NCI-H1694 treated with DMSO at 0.1 percent for 48 hours (cell line): ENCODE measurements around the gene UBE2M.
"Not testable (repeated sequence)": the region's sequence is repeated elsewhere in the genome, so short reads cannot be mapped to it uniquely, and the experiment has no call there.

ENCODE experiments used
- DNase-seq: peaks from one replicate; lab custom pipeline; 2025; lab: John Stamatoyannopoulos, UW

The UBE2M gene

DNA sequence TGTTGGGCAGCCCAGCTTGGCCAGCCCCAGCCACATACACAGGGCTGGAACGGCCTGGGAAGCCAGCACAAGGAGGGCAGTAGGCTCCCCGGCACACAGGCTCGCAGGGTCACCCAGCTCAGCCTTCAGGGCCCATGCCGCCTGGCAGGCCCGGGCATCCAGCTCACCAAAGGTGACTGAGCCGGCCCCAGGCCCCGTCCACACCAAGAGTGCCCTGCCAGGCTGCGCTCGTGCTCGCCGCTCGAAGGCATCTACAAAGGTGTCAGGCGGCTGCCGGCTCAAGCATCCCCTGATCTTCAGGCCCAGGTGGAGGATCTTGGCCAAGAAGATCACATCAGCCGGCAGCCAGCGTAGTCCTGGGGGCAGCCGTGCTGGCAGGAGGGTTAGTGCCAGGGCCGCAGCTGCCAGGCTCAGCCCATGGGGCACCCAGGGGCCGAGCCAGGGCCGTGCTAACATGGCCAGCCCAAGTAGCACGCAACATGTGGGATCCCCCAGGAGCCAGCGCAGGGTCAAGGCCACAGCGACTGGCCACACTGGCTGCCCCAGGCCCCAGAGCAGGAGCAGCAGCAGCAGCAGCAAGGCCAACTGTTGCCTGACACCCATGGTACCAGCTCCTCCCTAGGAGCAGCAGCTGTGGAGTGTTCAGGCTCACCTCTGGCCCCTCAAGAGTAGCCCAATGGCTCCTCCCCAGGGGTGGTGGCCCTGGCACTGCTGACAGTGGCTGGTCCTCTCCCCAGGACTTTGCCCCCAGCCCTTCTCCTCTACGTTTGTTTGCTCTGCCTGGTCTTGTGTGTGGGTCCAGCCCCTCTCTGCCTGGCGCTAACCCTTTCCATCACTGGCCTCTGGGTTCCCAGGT, 46.8 kb downstream of the UBE2M start, which contains the start of gene SLC27A5:
TSS of gene SLC27A5 (minus strand) at position 640 of the 856 bp plus-strand sequence. CDS start at position 603, 37 bp downstream.
- no peak for DNase-seq

DNA sequence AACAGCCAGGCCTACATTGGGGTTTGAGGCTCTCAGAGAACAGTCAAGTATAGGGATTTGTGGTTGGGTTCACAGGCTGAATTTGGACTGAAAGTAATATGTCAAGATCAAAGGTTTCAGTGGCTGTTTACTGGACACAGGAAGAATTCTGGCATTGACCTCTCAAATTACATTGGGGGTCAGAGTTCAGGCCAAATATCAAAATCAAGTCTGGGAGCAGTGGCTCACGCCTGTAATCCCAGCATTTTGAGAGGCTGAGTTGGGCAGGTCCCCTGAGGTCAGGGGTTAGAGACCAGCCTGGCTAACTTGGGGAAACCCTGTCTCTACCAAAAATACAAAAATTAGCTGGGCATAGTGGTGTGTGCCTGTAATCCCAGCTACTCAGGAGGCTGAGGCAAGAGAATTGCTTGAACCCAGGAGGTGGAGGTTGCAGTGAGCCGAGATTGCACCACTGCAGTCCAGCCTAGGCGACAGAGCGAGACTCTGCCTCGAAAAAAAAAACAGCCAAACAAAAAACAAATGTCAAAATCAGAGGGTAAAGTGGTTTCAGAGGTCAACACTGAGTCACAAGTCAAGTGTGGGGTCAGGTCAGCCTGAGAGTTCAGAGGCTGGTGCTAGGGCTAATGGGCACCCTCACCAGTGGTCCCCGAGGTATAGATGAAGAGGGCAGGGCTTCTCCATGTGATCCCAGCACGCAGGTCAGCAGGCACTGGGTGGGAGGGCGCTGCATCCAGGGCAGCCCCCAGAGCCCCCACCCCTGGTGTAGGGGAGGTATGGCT, 48.1 kb downstream of the UBE2M start:
- DNase-seq, result no peak

DNA sequence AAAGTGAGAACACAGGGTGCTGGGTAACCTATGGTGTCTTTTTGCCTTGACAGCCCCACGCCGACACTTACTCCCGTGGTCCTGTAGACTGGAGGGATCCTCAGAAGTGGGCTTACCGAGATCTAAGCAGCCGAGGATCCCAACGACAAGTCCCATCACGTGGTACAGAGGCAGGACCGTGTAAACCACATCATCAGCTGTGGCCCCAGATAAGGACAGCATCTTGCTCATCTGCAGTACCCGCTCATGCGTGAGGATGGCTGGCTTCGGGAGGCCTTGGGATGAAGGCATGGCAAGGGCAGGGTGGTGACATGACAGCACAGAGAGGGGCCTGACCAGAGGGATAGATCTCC, 48.7 kb downstream of the UBE2M start:
- no peak for DNase-seq

GRCh38 chr19:58507602-58508223, 50.7 kb downstream of the UBE2M start:
- DNase-seq, result not testable (repeated sequence)
